Measurements from ENCODE around the gene PRAC2.

GRCh38 chr17:48754500-48755261 lies 31.7 kb downstream of the PRAC2 start:
- TF ChIP-seq POLR2A (IDR thresholded peaks at IDR 0.05): no peak
- TF ChIP-seq, protein P1, sequence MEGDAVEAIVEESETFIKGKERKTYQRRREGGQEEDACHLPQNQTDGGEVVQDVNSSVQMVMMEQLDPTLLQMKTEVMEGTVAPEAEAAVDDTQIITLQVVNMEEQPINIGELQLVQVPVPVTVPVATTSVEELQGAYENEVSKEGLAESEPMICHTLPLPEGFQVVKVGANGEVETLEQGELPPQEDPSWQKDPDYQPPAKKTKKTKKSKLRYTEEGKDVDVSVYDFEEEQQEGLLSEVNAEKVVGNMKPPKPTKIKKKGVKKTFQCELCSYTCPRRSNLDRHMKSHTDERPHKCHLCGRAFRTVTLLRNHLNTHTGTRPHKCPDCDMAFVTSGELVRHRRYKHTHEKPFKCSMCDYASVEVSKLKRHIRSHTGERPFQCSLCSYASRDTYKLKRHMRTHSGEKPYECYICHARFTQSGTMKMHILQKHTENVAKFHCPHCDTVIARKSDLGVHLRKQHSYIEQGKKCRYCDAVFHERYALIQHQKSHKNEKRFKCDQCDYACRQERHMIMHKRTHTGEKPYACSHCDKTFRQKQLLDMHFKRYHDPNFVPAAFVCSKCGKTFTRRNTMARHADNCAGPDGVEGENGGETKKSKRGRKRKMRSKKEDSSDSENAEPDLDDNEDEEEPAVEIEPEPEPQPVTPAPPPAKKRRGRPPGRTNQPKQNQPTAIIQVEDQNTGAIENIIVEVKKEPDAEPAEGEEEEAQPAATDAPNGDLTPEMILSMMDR (IDR thresholded peaks at IDR 0.05 in 4 of 5, conservative IDR thresholded peaks at IDR 0.05 in 1 of 5): no peak
